SU-DHL-6 (cell line): Measurements from ENCODE around the gene REG3G.

Experiments used
- H2AFZ ChIP-seq: fragments of 200-600 bp; sonication (generic); 2 replicates; pipeline ENCODE4 v1.6.1; 2014; ENCODE audit warnings: low read depth, mild to moderate bottlenecking, moderate library complexity, mixed read lengths, antibody characterized with exemption, low read length; ENCODE audit not compliant: severe bottlenecking
- H3F3A ChIP-seq: fragments of 200-600 bp; shearing (Covaris generic); 2 replicates; pipeline ENCODE4 v1.6.0; 2016; ENCODE audit warnings: antibody characterized with exemption, mild to moderate bottlenecking; ENCODE audit not compliant: insufficient read depth
- H3K27ac ChIP-seq: fragments of 200-600 bp; sonication (generic); 2 replicates; pipeline ENCODE4 v1.5.1; 2016; ENCODE audit warnings: low read depth, mild to moderate bottlenecking, low read length, moderate library complexity, mixed read lengths
- H3K27me3 ChIP-seq: fragments of 200-600 bp; sonication (generic), shearing (Covaris generic); 2 replicates; pipeline ENCODE4 v1.6.0; 2014; ENCODE audit warnings: mild to moderate bottlenecking, low read length
- H3K36me3 ChIP-seq: fragments of 200-600 bp; sonication (generic); 2 replicates; pipeline ENCODE4 v1.6.1; 2014; ENCODE audit warnings: mild to moderate bottlenecking, low read length, mixed read lengths
- H3K4me2 ChIP-seq: fragments of 300-600, 200-600 bp; shearing (Covaris generic), sonication (generic); 2 replicates; pipeline ENCODE4 v1.6.0; 2014; ENCODE audit warnings: low read length, low read depth, mild to moderate bottlenecking; ENCODE audit not compliant: poor library complexity, severe bottlenecking
- H3K4me3 ChIP-seq: fragments of 200-600 bp; sonication (generic); 2 replicates; pipeline ENCODE4 v1.5.1; 2014; ENCODE audit warnings: antibody characterized with exemption, low read length, mild to moderate bottlenecking, mixed read lengths; ENCODE audit not compliant: insufficient read depth, poor library complexity, severe bottlenecking
- H3K79me2 ChIP-seq: fragments of 200-600 bp; sonication (generic); 2 replicates; pipeline ENCODE4 v1.6.1; 2014; ENCODE audit warnings: mild to moderate bottlenecking, low read length, moderate library complexity; ENCODE audit not compliant: insufficient read depth
- H3K9ac ChIP-seq: fragments of 200-600 bp; sonication (generic); 2 replicates; pipeline ENCODE4 v1.7.0; 2014; ENCODE audit warnings: mild to moderate bottlenecking, low read length
- H3K9me2 ChIP-seq: fragments of 200-600 bp; sonication (generic); replicated peaks from 2 replicates; pipeline ENCODE4 v1.6.1; 2014; ENCODE audit warnings: low read length; ENCODE audit not compliant: insufficient read depth
- H3K9me3 ChIP-seq: fragments of 200-600 bp; sonication (generic); 2 replicates; pipeline ENCODE4 v1.6.1; 2014; ENCODE audit warnings: low read length, mixed read lengths; ENCODE audit not compliant: insufficient read depth
- H4K20me1 ChIP-seq: fragments of 200-600 bp; sonication (generic); 2 replicates; pipeline ENCODE4 v1.6.1; 2014; ENCODE audit warnings: low read depth, mild to moderate bottlenecking, antibody characterized with exemption, low read length, moderate library complexity, mixed read lengths
- CTCF ChIP-seq: fragments of 200-600 bp; sonication (generic); IDR thresholded peaks from one replicate; pipeline ENCODE4 v1.5.1; 2017; ENCODE audit warnings: antibody characterized with exemption, mild to moderate bottlenecking, low read length, moderate library complexity; ENCODE audit not compliant: insufficient read depth, poor library complexity, severe bottlenecking
- EZH2phosphoT487 ChIP-seq: fragments of 200-600 bp; sonication (generic), shearing (Covaris generic); conservative IDR thresholded peaks from 2 replicates; pipeline ENCODE4 v1.6.1; 2018; ENCODE audit warnings: mild to moderate bottlenecking, antibody characterized with exemption, low read length, moderate library complexity, mixed read lengths

The REG3G gene

GRCh38 chr2:78985558-78985957 is 39.9 kb upstream of the REG3G start:
- H3K9me2 ChIP-seq: no peaks in the 10 kb centered on the region
- TF ChIP-seq EZH2phosphoT487: no peak
- no peak for TF ChIP-seq CTCF
- H3K27me3 ChIP-seq: no peaks in the 10 kb centered on the region
- H3K9ac ChIP-seq: no peak overlapping the region
- H3K4me2 ChIP-seq: no peak overlapping the region
- H4K20me1 ChIP-seq: no peaks in the 10 kb centered on the region
- no peaks in the 10 kb centered on the region for H3K9me3 ChIP-seq
- no peaks in the 10 kb centered on the region for H3K36me3 ChIP-seq
- no peak overlapping the region for H3K4me3 ChIP-seq
- no peaks in the 10 kb centered on the region for H3K79me2 ChIP-seq
- H3K27ac ChIP-seq: no peak overlapping the region
- no peak overlapping the region for H2AFZ ChIP-seq
- no peaks in the 10 kb centered on the region for H3F3A ChIP-seq

DNA sequence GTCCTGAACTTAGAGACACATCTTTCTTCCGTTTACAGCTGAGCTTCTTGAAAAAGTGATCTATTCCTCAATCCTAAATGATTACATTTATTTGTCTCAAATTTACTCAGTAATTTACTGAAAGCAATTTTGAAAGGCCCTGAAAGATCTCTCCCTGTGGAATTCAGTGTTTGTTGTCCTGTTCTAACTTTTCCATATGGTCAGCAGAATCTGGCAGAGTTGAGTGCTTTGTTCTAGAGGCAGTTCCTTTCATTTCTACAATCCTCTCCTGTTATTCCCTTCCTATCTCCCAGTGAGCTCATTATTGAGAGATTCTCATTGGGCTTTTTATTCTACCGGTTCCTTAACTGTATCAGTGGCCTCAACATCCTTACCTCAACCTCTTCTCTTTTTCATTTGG is 36.5 kb upstream of the REG3G start:
- H2AFZ ChIP-seq: no peak overlapping the region
- H4K20me1 ChIP-seq: no peaks in the 10 kb centered on the region
- H3K4me3 ChIP-seq: no peak overlapping the region
- no peaks in the 10 kb centered on the region for H3K9me2 ChIP-seq
- H3K79me2 ChIP-seq: no peaks in the 10 kb centered on the region
- H3K4me2 ChIP-seq: no peak overlapping the region
- no peak overlapping the region for H3K9ac ChIP-seq
- H3K27me3 ChIP-seq: no peaks in the 10 kb centered on the region
- no peaks in the 10 kb centered on the region for H3K9me3 ChIP-seq
- H3K36me3 ChIP-seq: no peaks in the 10 kb centered on the region
- TF ChIP-seq EZH2phosphoT487: no peak
- TF ChIP-seq CTCF: no peak
- no peaks in the 10 kb centered on the region for H3F3A ChIP-seq
- H3K27ac ChIP-seq: no peak overlapping the region

- H3K36me3 ChIP-seq: no peaks in the 10 kb centered on the region
- no peak for TF ChIP-seq CTCF
- H4K20me1 ChIP-seq: no peaks in the 10 kb centered on the region
- H3K4me3 ChIP-seq: no peak overlapping the region
- H3F3A ChIP-seq: no peaks in the 10 kb centered on the region
- H2AFZ ChIP-seq: no peak overlapping the region
- no peaks in the 10 kb centered on the region for H3K27me3 ChIP-seq
- H3K9me3 ChIP-seq: no peaks in the 10 kb centered on the region
- no peak overlapping the region for H3K27ac ChIP-seq
- H3K79me2 ChIP-seq: no peaks in the 10 kb centered on the region
- no peak overlapping the region for H3K4me2 ChIP-seq
- H3K9me2 ChIP-seq: no peaks in the 10 kb centered on the region
- no peak overlapping the region for H3K9ac ChIP-seq
These were observed 33.1 kb upstream of the REG3G start for GRCh38 chr2:78992451-78992806.
